ENCODE data around the gene ATXN10. TPM values are rescaled to one million over a fixed set of nuclear protein-coding genes. Genes with fewer than 3 reads are reported as not detected.

The ATXN10 gene
- total and polyA plus RNA-seq, 2 of the 8 experiments (the other 6 are each of a cell fraction or from before 2014, with no cell fraction given) = 134 to 210 TPM

- Histone ChIP-seq H2BK20ac (ENCODE audit: low read length) (no peak overlapping the region), H3K27ac (ENCODE audit: low read depth, low read length) (no peak overlapping the region), H3K23ac (ENCODE audit: insufficient read length) (no peak overlapping the region), H2AK5ac (ENCODE audit: low read depth, low read length) (no peak overlapping the region), H2BK12ac (ENCODE audit: low read depth, low read length) (no peak overlapping the region), H2BK5ac (ENCODE audit: low read depth, low read length) (no peak overlapping the region), H4K20me1 (replicated peaks in 1 of 2; ENCODE audit: control insufficient read depth in 1 of 2, insufficient read depth in 2 of 2, low read length in 2 of 2) (peaks cover 2 to 4% of the 10 kb centered on the region in 2 experiments), H3K27me3 (replicated peaks in 1 of 4; ENCODE audit: control insufficient read depth in 3 of 4, extremely low read depth in 1 of 4, insufficient read depth in 3 of 4, low read length in 3 of 4) (peaks cover 0 to 9% (median 5%) of the 10 kb centered on the region in 4 experiments; a peak in 4 of 7 replicates), H3K56ac (replicated peaks; ENCODE audit: insufficient read length, low read depth, low read length) (no peak overlapping the region), H3K79me2 (ENCODE audit: control insufficient read depth in 1 of 2, insufficient read depth in 2 of 2, low read length in 2 of 2) (no peaks in the 10 kb centered on the region), H3K79me1 (ENCODE audit: low read depth, low read length) (no peaks in the 10 kb centered on the region; the same call in 1 of the 2 replicates), H3K4me1 (replicated peaks in 1 of 4; ENCODE audit: control insufficient read depth in 3 of 4, insufficient read depth in 4 of 4, low read length in 3 of 4) (no peaks in the 10 kb centered on the region; a peak in 1 of 7 replicates), H2BK15ac (ENCODE audit: low read length) (no peak overlapping the region), H3K14ac (ENCODE audit: insufficient read length) (no peak overlapping the region), H4K91ac (replicated peaks; ENCODE audit: insufficient read length, low read length) (no peak overlapping the region), H3K18ac (ENCODE audit: extremely low read depth, low read length) (no peak overlapping the region), H3K23me2 (ENCODE audit: low read depth, low read length) (no peaks in the 10 kb centered on the region), H3K4me3 (ENCODE audit: extremely low read depth in 1 of 4, insufficient read depth in 2 of 4, low read depth in 3 of 4, low read length in 4 of 4) (no peak overlapping the region), H3K4me2 (ENCODE audit: insufficient read depth in 1 of 2, low read depth in 2 of 2, low read length in 2 of 2) (no peak overlapping the region), H2AFZ (ENCODE audit: low read length) (no peak overlapping the region), H3K36me3 (ENCODE audit: control insufficient read depth in 2 of 4, insufficient read depth in 4 of 4, low read length in 3 of 4) (peaks cover 0 to 2% (median 0%) of the 10 kb centered on the region in 4 experiments; a peak in 4 of 8 replicates), H3K9ac (replicated peaks in 1 of 4; ENCODE audit: extremely low read depth in 1 of 4, low read depth in 3 of 4, low read length in 3 of 4) (no peak overlapping the region), H3K9me3 (ENCODE audit: insufficient read depth in 2 of 2, low read depth in 1 of 2, low read length in 1 of 2) (no peaks in the 10 kb centered on the region; a peak in 1 of 4 replicates), H4K5ac (ENCODE audit: insufficient read length, low read depth, low read length) (no peak overlapping the region), H3K4ac (replicated peaks; ENCODE audit: insufficient read length, low read depth, low read length) (no peak overlapping the region), H2BK120ac (replicated peaks; ENCODE audit: low read depth, low read length) (no peak overlapping the region), H4K8ac (ENCODE audit: extremely low read depth, insufficient read depth, low read length) (no peak overlapping the region)
- CTCF ChIA-PET (ENCODE audit: partially characterized antibody) = interaction anchor here (0.6 kb wide), 1 partner anchor 28 kb away, joined by 3 read pairs; no protein-coding TSS in a partner anchor
- no peak for FAIRE-seq
- DNase-seq (ENCODE audit: low read depth in 1 of 2, low spot score in 2 of 2) = no peak
- TF ChIP-seq RNF2 (IDR thresholded peaks at IDR 0.05; ENCODE audit: borderline replicate concordance, low read depth, low read length, missing control alignments, poor library complexity, severe bottlenecking) (no peak), EGR1 (IDR thresholded peaks at IDR 0.05; ENCODE audit: borderline replicate concordance, low read depth, low read length) (no peak), ZNF274 (IDR thresholded peaks at IDR 0.05; ENCODE audit: borderline replicate concordance, extremely low read depth, low read length) (no peak), CBX5 (IDR thresholded peaks at IDR 0.05; ENCODE audit: low read depth, low read length) (no peak)
- 84% methylated on average over 18 of the region's 18 CpGs; no CpG with 5 or more reads in 1 of the 2 experiments for WGBS, 2 experiments (ENCODE audit: extremely low coverage in 1 of 2, insufficient coverage in 1 of 2, insufficient read length in 1 of 2, insufficient replicate concordance in 2 of 2, low coverage in 1 of 2, low lambda C conversion rate in 2 of 2, missing lambda C conversion rate in 1 of 2)
- POLR2A ChIA-PET (ENCODE audit: partially characterized antibody) = no interaction called here
Observed at GRCh38 chr22:45860201-45860600, 188.6 kb downstream of the ATXN10 start.

Data from H1 (cell line).